Heart right ventricle (tissue), 16 donors: ENCODE data around the gene CACNA1C. TPM values are rescaled to one million over a fixed set of nuclear protein-coding genes. Genes with fewer than 3 reads are reported as not detected.

Source experiments
- ATAC-seq, 8 donors: fragments of 200-7000 bp; cut with Tn5 transposase; one replicate each; pipeline ENCODE4 v1.9.1; 2020; ENCODE audit warnings: mild to moderate bottlenecking in 8 of 8, moderate library complexity in 8 of 8, moderate number of reproducible peaks in 1 of 8
- DNase-seq, 2 donors: peaks; one replicate each; pipeline ENCODE4 v3.0.0-alpha.2; 2020
- H3K27ac ChIP-seq, 10 donors: fragments of 200-600 bp; sonication (generic) in 2 of 10; one replicate each; pipeline versions ENCODE4 v1.5.0 to v1.8.0; 2020 to 2022; ENCODE audit warnings: mild to moderate bottlenecking in 3 of 10
- H3K27me3 ChIP-seq, 7 donors: fragments of 200-600 bp; one replicate each; pipeline ENCODE4 v1.8.0; 2021 to 2022; ENCODE audit warnings: mild to moderate bottlenecking in 2 of 7
- H3K36me3 ChIP-seq, 9 donors: fragments of 200-600 bp; sonication (generic) in 1 of 9; one replicate each; pipeline versions ENCODE4 v1.5.0 to v1.8.0; 2020 to 2022; ENCODE audit warnings: mild to moderate bottlenecking in 2 of 9
- H3K4me1 ChIP-seq, 9 donors: fragments of 200-600 bp; sonication (generic) in 1 of 9; one replicate each; pipeline versions ENCODE4 v1.5.0 to v1.8.0; 2020 to 2022; ENCODE audit warnings: mild to moderate bottlenecking in 4 of 9
- H3K4me3 ChIP-seq, 10 donors: fragments of 200-600 bp; sonication (generic) in 2 of 10; one replicate each; pipeline versions ENCODE4 v1.5.0 to v1.8.0; 2020 to 2022; ENCODE audit warnings: mild to moderate bottlenecking in 7 of 10, moderate library complexity in 2 of 10
- H3K9me3 ChIP-seq, 11 donors: fragments of 200-600 bp in 10 of 11; sonication (generic) in 2 of 11; one replicate each; pipeline versions ENCODE4 v1.5.0 to v1.8.0; 2013 to 2022; ENCODE audit warnings: mild to moderate bottlenecking in 2 of 11, control low read depth in 1 of 11, moderate library complexity in 1 of 11
- WGBS, 2 donors: extraction: QIAGEN DNeasy Blood & Tissue Kit; methylation state at CpG; one replicate each; pipeline ENCODE4 v1.1.7; 2013; ENCODE audit warnings: inconsistent platforms in 1 of 2; 5-methylcytosine and 5-hydroxymethylcytosine counted together
- intact Hi-C, 10 donors: fragments of 100-400 bp; cut with DNase I; formaldehyde crosslinking; loops; one replicate each; pipeline versions ENCODE4 v1.11.1 to v1.14.2; 2022
- polyA plus RNA-seq, 2 donors: library from polyadenylated mRNA; stranded (reverse); fragments of 200-250 nt; gene quantifications; one replicate each; pipeline ENCODE4 v1.2.3, GENCODE V29; 2013
- total RNA-seq, 10 donors: library from RNA; stranded (reverse); fragmentation: NEBNext Ultra II Directional in 3 of 10; extraction: Animal tissue kit (Norgen Biotek cat#: 25700) in 3 of 10; gene quantifications; one replicate each; pipeline versions ENCODE4 v1.2.1 to v1.2.4, GENCODE V29; 2021 to 2023
- TF ChIP-seq, protein P1 (sequence below), 9 donors: fragments of 200-600 bp; sonication (generic) in 2 of 9; IDR thresholded peaks; one replicate each; pipeline versions ENCODE4 v1.5.0 to v1.8.0; 2021 to 2022; ENCODE audit warnings: antibody characterized with exemption in 9 of 9, mild to moderate bottlenecking in 5 of 9, moderate library complexity in 1 of 9
- donor health status: Arrhythmogenic right ventricular cardiomyopathy.
- donor health status: ischemic (EF 13 %, LVEDD 7.1; RV severe dilation, severe dysfunction).
- donor health status: healthy with polysubstance abuse.
- donor health status: DM: no; HTN: yes; CAD: no.
- donor health status: DM: no; HTN: no; CAD: no.
- donor health status: ischemic (EF 25% LVEDD 6.9; RV normal size, moderate dysfunction).
- donor health status: ischemic (EF 25% LVEDD 5.7; RV mildly dilated, moderate dysfunction).
- donor health status: healthy.
- donor health status: DM: yes; HTN: yes; CAD: no.
- donor health status: Ischemic cardiomyopathy.
- donor health status: ischemic (EF 35%, LVEDD 5.7; RV mildly dilated, moderate dysfunction).
- donor health status: nonischemic (EF 11% LVEDD 7.7; RV severe dilation, severe dysfunction).
- donor health status: DM: yes; HTN: yes; CAD: no.
- donor health status: PGD.
- donor health status: ischemic (EF 29% LVEDD 5.4; RV normal size, mild dysfunction).
- donor health status: nonischemic (EF 23%, LVEDD 6.1; RV moderate dilation, normal function).

Gene CACNA1C
- total and polyA plus RNA-seq, 12 donors = 19.1 to 222 (median 183) TPM

DNA sequence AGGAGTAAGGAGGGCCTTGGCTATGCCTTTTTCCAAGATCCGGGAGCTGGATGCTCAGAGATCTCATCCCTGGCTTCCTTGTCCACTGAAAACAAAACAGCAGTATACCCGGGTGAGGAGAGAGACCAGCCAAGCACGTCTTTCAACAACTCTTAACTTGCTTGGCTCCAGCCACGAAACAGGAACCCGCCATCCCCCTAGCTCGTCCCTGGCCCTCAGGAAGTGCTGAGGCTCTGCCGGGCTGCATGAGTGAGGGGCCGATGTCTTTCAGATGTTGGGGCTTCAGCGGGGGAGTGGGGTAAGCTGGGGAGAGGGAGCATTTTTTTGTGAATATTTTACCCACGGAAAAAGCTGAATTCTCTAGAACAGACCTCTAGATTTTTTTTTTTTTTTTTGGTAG, 231.1 kb downstream of the CACNA1C start:
- peak; percentile 5 to 44 (median 28) for ATAC-seq
- H3K36me3 ChIP-seq = no peaks in the 10 kb centered on the region
- TF ChIP-seq, protein P1, sequence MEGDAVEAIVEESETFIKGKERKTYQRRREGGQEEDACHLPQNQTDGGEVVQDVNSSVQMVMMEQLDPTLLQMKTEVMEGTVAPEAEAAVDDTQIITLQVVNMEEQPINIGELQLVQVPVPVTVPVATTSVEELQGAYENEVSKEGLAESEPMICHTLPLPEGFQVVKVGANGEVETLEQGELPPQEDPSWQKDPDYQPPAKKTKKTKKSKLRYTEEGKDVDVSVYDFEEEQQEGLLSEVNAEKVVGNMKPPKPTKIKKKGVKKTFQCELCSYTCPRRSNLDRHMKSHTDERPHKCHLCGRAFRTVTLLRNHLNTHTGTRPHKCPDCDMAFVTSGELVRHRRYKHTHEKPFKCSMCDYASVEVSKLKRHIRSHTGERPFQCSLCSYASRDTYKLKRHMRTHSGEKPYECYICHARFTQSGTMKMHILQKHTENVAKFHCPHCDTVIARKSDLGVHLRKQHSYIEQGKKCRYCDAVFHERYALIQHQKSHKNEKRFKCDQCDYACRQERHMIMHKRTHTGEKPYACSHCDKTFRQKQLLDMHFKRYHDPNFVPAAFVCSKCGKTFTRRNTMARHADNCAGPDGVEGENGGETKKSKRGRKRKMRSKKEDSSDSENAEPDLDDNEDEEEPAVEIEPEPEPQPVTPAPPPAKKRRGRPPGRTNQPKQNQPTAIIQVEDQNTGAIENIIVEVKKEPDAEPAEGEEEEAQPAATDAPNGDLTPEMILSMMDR (IDR thresholded peaks at IDR 0.05) = no peak
- peaks cover 40 to 78% (median 71%) of the 10 kb centered on the region in 9 donors for H3K4me1 ChIP-seq
- no peak for DNase-seq
- H3K27me3 ChIP-seq = no peaks in the 10 kb centered on the region
- intact Hi-C loops = loop anchor here in 8 of 10 donors (5.0 to 10.0 kb wide), 7 partner anchors 42 to 489 kb away; partner anchors contain the start of gene CACNA1C (in 2 of the 8)
- H3K4me3 ChIP-seq = no peak overlapping the region
- no peaks in the 10 kb centered on the region for H3K9me3 ChIP-seq
- WGBS, 2 donors = 10 to 11% methylated on average over 10 of the region's 10 CpGs
- peak overlapping the region in 9 of 10 donors; percentile 50 to 76 (median 70) for H3K27ac ChIP-seq

DNA sequence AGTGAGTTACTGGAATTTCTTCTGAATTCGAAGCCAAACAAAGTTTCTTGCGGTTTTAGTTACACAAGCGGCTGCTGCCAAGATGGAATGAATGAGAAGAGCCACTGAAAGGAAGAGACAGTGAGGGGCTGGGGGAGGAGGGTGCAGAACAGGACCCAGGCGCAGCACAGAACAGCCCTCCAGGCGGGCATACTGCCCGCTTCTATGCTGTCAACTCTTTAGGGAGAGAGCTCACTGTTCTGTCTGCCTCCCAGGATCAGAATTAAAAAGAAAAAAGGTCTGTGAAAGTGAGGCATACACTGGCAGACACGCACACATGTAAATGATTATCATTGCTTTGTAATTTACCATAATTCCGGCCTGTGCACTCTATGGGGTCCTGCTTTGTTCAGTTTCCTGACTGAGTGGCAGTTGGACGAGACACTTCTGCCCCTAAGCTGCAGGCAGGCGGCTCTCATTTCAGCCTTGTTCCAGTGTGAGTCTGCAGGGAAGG, 231.6 kb downstream of the CACNA1C start:
- peak overlapping the region; percentile 30 to 76 (median 70) for H3K27ac ChIP-seq
- no peaks in the 10 kb centered on the region for H3K9me3 ChIP-seq
- TF ChIP-seq, protein P1 (IDR thresholded peaks at IDR 0.05) = no peak
- no peaks in the 10 kb centered on the region for H3K36me3 ChIP-seq
- H3K4me3 ChIP-seq = no peak overlapping the region
- H3K27me3 ChIP-seq = no peaks in the 10 kb centered on the region
- ATAC-seq = peak in 5 of 8 donors; percentile 0 to 36 (median 14)
- 58 to 65% methylated on average over 10 of the region's 10 CpGs for WGBS, 2 donors
- DNase-seq = no peak
- intact Hi-C loops = loop anchor here in 8 of 10 donors (5.0 to 10.0 kb wide), 7 partner anchors 42 to 490 kb away; partner anchors contain the start of gene CACNA1C (in 2 of the 8)
- peaks cover 40 to 82% (median 75%) of the 10 kb centered on the region in 9 donors for H3K4me1 ChIP-seq

DNA sequence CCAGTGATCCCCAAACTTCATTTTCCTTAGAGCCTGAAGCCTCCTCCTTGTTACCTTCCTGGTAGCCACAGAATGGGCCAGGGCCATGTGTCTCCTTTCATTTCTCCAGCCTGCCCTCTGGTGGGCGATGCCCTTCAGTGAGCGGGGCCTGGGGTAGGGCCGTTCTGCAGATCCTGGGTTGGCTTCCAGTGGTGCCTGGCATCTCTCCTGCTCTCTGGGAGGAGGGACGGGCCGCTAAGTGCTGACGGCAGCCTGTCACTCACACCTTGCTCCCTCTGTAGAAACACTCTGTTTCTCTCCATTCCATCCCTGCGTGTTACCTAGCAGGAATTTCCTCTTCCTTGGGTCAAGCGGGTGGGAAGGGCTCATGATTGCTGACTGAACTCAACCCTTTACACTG, 232.1 kb downstream of the CACNA1C start:
- TF ChIP-seq, protein P1 (IDR thresholded peaks at IDR 0.05) = peak; percentile 29 to 74 (median 69)
- Histone ChIP-seq H3K4me1 (peaks cover 40 to 87% (median 80%) of the 10 kb centered on the region in 9 donors), H3K9me3 (no peaks in the 10 kb centered on the region), H3K27me3 (no peaks in the 10 kb centered on the region), H3K4me3 (no peak overlapping the region), H3K36me3 (no peaks in the 10 kb centered on the region), H3K27ac (peak overlapping the region in 9 of 10 donors; percentile 50 to 76 (median 70))
- intact Hi-C loops = loop anchor here in 9 of 10 donors (5.0 to 10.0 kb wide), 7 partner anchors 43 to 490 kb away; partner anchors contain the start of gene CACNA1C (in 2 of the 9)
- ATAC-seq (peak; percentile 59 to 87 (median 81)), DNase-seq (peak; percentile 85 to 86)
- WGBS, 2 donors = 26 to 50% methylated on average over 8 of the region's 8 CpGs

- intact Hi-C loops = loop anchor here in 8 of 10 donors (5.0 to 10.0 kb wide), 6 partner anchors 228 to 491 kb away; partner anchors contain the start of gene CACNA1C (in 2 of the 8)
- Histone ChIP-seq H3K27me3 (no peaks in the 10 kb centered on the region), H3K27ac (peak overlapping the region; percentile 53 to 76 (median 70)), H3K9me3 (no peaks in the 10 kb centered on the region), H3K4me3 (no peak overlapping the region), H3K36me3 (no peaks in the 10 kb centered on the region), H3K4me1 (peaks cover 40 to 93% (median 86%) of the 10 kb centered on the region in 9 donors)
- TF ChIP-seq, protein P1 (IDR thresholded peaks at IDR 0.05) = no peak
- no peak for DNase-seq
- 71 to 84% methylated on average over 14 of the region's 14 CpGs for WGBS, 2 donors
- peak in 1 of 8 donors; percentile 4 for ATAC-seq
Measured at GRCh38 chr12:2285462-2285861, 232.7 kb downstream of the CACNA1C start.
